Colonic mucosa (tissue), 4 donors: Measurements from ENCODE around the gene EIF1AX. TPM values are rescaled to one million over a fixed set of nuclear protein-coding genes. Genes with fewer than 3 reads are reported as not detected.
"Not testable (repeated sequence)": the region's sequence is repeated elsewhere in the genome, so short reads cannot be mapped to it uniquely, and the experiment has no call there.

Source experiments
- DNase-seq: peaks from one replicate; pipeline ENCODE4 v3.0.0-alpha.2; 2020
- H3K27ac ChIP-seq: fragments of 200-600 bp; one replicate; pipeline ENCODE4 v1.8.0; 2021
- H3K27me3 ChIP-seq: fragments of 200-600 bp; one replicate; pipeline ENCODE4 v1.8.0; 2021
- H3K36me3 ChIP-seq: fragments of 200-600 bp; one replicate; pipeline ENCODE4 v1.8.0; 2021
- H3K4me1 ChIP-seq: fragments of 200-600 bp; one replicate; pipeline ENCODE4 v1.8.0; 2021; ENCODE audit warnings: mild to moderate bottlenecking
- H3K4me3 ChIP-seq: fragments of 200-600 bp; one replicate; pipeline ENCODE4 v1.8.0; 2021
- H3K9ac ChIP-seq, 2 donors: one replicate each; pipeline ENCODE4 v1.7.0; 2013; ENCODE audit warnings: control low read depth in 2 of 2, low read depth in 2 of 2, low read length in 2 of 2
- H3K9me3 ChIP-seq: fragments of 200-600 bp; one replicate; pipeline ENCODE4 v1.8.0; 2021
- intact Hi-C: fragments of 100-400 bp; cut with DNase I; formaldehyde crosslinking; loops from one replicate; pipeline ENCODE4 v1.14.1; 2022
- total RNA-seq, 2 donors: library from RNA; stranded (reverse); fragmentation: NEBNext Ultra II Directional in 1 of 2; extraction: Animal tissue kit (Norgen Biotek cat#: 25700) in 1 of 2; gene quantifications; one replicate each; pipeline ENCODE4 v1.2.1, GENCODE V29; 2021
- TF ChIP-seq, protein P1 (sequence below): fragments of 200-600 bp; IDR thresholded peaks from one replicate; pipeline ENCODE4 v1.8.0; 2022; ENCODE audit warnings: antibody characterized with exemption, mild to moderate bottlenecking
- donor health status: healthy.
- donor health status: DM: no; HTN: no; CAD: no.
- donor health status: DM: no; HTN: no; CAD: no.

The EIF1AX gene
- total RNA-seq, 2 donors from 2014 or later: 106 to 149 TPM

- Histone ChIP-seq H3K4me1 (no peaks in the 10 kb centered on the region), H3K27me3 (no peaks in the 10 kb centered on the region), H3K9ac (no peak overlapping the region), H3K4me3 (no peak overlapping the region), H3K9me3 (no peaks in the 10 kb centered on the region), H3K27ac (no peak overlapping the region), H3K36me3 (no peaks in the 10 kb centered on the region)
- intact Hi-C loops: no loop called here
- TF ChIP-seq, protein P1, sequence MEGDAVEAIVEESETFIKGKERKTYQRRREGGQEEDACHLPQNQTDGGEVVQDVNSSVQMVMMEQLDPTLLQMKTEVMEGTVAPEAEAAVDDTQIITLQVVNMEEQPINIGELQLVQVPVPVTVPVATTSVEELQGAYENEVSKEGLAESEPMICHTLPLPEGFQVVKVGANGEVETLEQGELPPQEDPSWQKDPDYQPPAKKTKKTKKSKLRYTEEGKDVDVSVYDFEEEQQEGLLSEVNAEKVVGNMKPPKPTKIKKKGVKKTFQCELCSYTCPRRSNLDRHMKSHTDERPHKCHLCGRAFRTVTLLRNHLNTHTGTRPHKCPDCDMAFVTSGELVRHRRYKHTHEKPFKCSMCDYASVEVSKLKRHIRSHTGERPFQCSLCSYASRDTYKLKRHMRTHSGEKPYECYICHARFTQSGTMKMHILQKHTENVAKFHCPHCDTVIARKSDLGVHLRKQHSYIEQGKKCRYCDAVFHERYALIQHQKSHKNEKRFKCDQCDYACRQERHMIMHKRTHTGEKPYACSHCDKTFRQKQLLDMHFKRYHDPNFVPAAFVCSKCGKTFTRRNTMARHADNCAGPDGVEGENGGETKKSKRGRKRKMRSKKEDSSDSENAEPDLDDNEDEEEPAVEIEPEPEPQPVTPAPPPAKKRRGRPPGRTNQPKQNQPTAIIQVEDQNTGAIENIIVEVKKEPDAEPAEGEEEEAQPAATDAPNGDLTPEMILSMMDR: no peak
- no peak for DNase-seq
These were observed 31.7 kb upstream of the EIF1AX start for GRCh38 chrX:20173313-20173712.

DNA sequence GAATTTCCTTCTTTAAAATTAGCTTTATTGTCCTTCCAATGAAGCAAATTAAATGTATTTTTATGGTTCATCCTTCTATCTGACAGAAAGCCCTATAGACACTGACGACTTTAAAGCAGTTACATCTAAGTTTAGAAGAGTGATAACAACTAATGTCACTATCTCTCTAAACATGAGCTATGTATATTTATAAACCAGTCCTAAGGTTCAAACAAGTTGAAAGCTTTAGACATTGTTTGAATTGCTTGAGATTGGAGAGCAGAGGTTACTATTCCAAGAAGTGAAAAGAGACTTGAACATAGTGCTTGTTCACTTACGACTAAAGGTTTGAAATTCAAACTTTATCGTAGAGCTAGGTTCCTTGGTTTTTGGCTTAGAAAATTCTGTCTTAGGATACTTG, 30.2 kb upstream of the EIF1AX start:
- Histone ChIP-seq H3K9me3 (no peaks in the 10 kb centered on the region), H3K36me3 (no peaks in the 10 kb centered on the region), H3K9ac (no peak overlapping the region), H3K27me3 (no peaks in the 10 kb centered on the region), H3K27ac (no peak overlapping the region), H3K4me1 (no peaks in the 10 kb centered on the region), H3K4me3 (no peak overlapping the region)
- TF ChIP-seq, protein P1: no peak
- intact Hi-C loops: no loop called here
- no peak for DNase-seq

DNA sequence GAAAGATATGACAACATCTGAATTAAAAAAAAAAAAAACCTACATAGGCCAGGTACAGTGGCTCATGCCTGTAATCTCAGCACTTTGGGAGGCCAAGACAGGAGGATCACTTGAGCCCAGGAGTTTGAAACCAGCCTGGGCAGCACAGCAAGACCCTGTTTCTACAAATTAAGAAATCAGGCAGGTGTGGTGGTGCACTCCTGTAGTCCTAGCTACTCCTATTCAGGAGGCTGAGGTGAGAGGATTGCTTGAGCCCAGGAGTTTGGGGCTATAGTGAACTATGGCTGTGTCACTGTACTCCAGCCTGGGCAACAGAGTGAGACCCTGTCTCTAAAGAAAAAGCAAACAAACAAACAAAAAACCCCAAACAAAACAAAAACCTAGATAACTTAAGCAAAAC, 20.9 kb upstream of the EIF1AX start:
- H3K27ac ChIP-seq, DNase-seq, H3K36me3 ChIP-seq, H3K4me3 ChIP-seq, H3K27me3 ChIP-seq, H3K9ac ChIP-seq, H3K4me1 ChIP-seq, H3K9me3 ChIP-seq, intact Hi-C loops: not testable (repeated sequence)

GRCh38 chrX:20159797-20160385, 18.3 kb upstream of the EIF1AX start:
- Histone ChIP-seq H3K9me3 (no peaks in the 10 kb centered on the region), H3K9ac (no peak overlapping the region), H3K27me3 (no peaks in the 10 kb centered on the region), H3K4me1 (no peaks in the 10 kb centered on the region), H3K27ac (no peak overlapping the region), H3K36me3 (no peaks in the 10 kb centered on the region), H3K4me3 (no peak overlapping the region)
- intact Hi-C loops: no loop called here
- no peak for DNase-seq
- TF ChIP-seq, protein P1: no peak

- H3K36me3 ChIP-seq: no peaks in the 10 kb centered on the region
- no peak overlapping the region for H3K27ac ChIP-seq
- intact Hi-C loops: no loop called here
- TF ChIP-seq, protein P1: no peak
- no peak overlapping the region for H3K4me3 ChIP-seq
- H3K9me3 ChIP-seq: no peaks in the 10 kb centered on the region
- no peak for DNase-seq
- no peak overlapping the region for H3K9ac ChIP-seq
- no peaks in the 10 kb centered on the region for H3K27me3 ChIP-seq
- no peaks in the 10 kb centered on the region for H3K4me1 ChIP-seq
These were observed 10.1 kb upstream of the EIF1AX start for GRCh38 chrX:20151689-20152088.

- Histone ChIP-seq H3K9ac (no peak overlapping the region), H3K4me3 (no peak overlapping the region), H3K4me1 (no peaks in the 10 kb centered on the region), H3K27me3 (no peaks in the 10 kb centered on the region), H3K36me3 (no peaks in the 10 kb centered on the region), H3K27ac (no peak overlapping the region), H3K9me3 (no peaks in the 10 kb centered on the region)
- TF ChIP-seq, protein P1: no peak
- intact Hi-C loops: loop anchor here (10.0 kb wide), 1 partner anchor 295 kb away; no protein-coding TSS in a partner anchor
- DNase-seq: no peak
These were observed 7.7 kb upstream of the EIF1AX start for GRCh38 chrX:20149326-20149725.
